HepG2 (cell line): ENCODE measurements around the gene FBXL12. TPM values are rescaled to one million over a fixed set of nuclear protein-coding genes. Genes with fewer than 3 reads are reported as not detected.

Source experiments
- CBFB ChIP-seq: sonication (generic); formaldehyde crosslinking; IDR thresholded peaks from 2 replicates; pipeline ENCODE4 v1.4.0; 2020; ENCODE audit warnings: missing genetic modification reagents
- CCDC6 ChIP-seq: sonication (generic); formaldehyde crosslinking; IDR thresholded peaks from 2 replicates; pipeline ENCODE4 v1.8.1; 2022; ENCODE audit warnings: mild to moderate bottlenecking, missing genetic modification reagents, moderate library complexity
- FOSL1 ChIP-seq: sonication (generic); formaldehyde crosslinking; IDR thresholded peaks from 2 replicates; pipeline ENCODE4 v1.9.0; 2021; ENCODE audit warnings: missing genetic modification reagents, borderline replicate concordance
- IRX3 ChIP-seq: sonication (generic); formaldehyde crosslinking; IDR thresholded peaks from 2 replicates; pipeline ENCODE4 v1.8.1; 2023; ENCODE audit warnings: mild to moderate bottlenecking, low read depth, missing genetic modification reagents, borderline replicate concordance
- MAF1 ChIP-seq: sonication (generic); formaldehyde crosslinking; IDR thresholded peaks from 2 replicates; pipeline ENCODE4 v1.5.0; 2020; ENCODE audit warnings: missing genetic modification reagents, borderline replicate concordance
- NFE2L2 ChIP-seq: fragments of 150-350 bp; IDR thresholded peaks from 2 replicates; pipeline ENCODE4 v1.6.1; 2014; ENCODE audit warnings: low read length
- PAX8 ChIP-seq: sonication (generic); formaldehyde crosslinking; IDR thresholded peaks from 2 replicates; pipeline ENCODE4 v1.8.0; 2022; ENCODE audit warnings: mild to moderate bottlenecking, missing genetic modification reagents, borderline replicate concordance
- PRPF4 ChIP-seq: fragments of 200-400 bp; formaldehyde crosslinking; IDR thresholded peaks from 2 replicates; pipeline ENCODE4 v1.6.1; 2016; ENCODE audit warnings: low read length, low read depth; ENCODE audit not compliant: poor library complexity, severe bottlenecking
- SIN3B ChIP-seq: fragments of 150-350 bp; IDR thresholded peaks from 2 replicates; pipeline ENCODE4 v1.6.1; 2014; ENCODE audit warnings: low read length
- SMARCE1 ChIP-seq: fragments of 450-650 bp; IDR thresholded peaks from 2 replicates; pipeline ENCODE4 v1.6.1; 2017; ENCODE audit warnings: borderline replicate concordance
- SMC3 ChIP-seq: IDR thresholded peaks from 2 replicates; pipeline ENCODE4 v1.6.1; 2011; ENCODE audit warnings: low read length, improper control_type of control experiment
- SNAPC4 ChIP-seq: sonication (generic); formaldehyde crosslinking; IDR thresholded peaks from 2 replicates; pipeline ENCODE4 v1.4.0; 2020; ENCODE audit warnings: mild to moderate bottlenecking, missing genetic modification reagents
- SPEN ChIP-seq: sonication (generic); formaldehyde crosslinking; IDR thresholded peaks from 2 replicates; pipeline ENCODE4 v1.5.1; 2020; ENCODE audit warnings: low read depth, mild to moderate bottlenecking, missing genetic modification reagents
- SSRP1 ChIP-seq: IDR thresholded peaks from 2 replicates; pipeline ENCODE4 v1.6.1; 2016; ENCODE audit warnings: control low read depth
- UBTF ChIP-seq: sonication (generic); formaldehyde crosslinking; IDR thresholded peaks from 2 replicates; pipeline ENCODE4 v1.4.0; 2020; ENCODE audit warnings: mild to moderate bottlenecking, missing genetic modification reagents
- ZBTB2 ChIP-seq: sonication (generic); formaldehyde crosslinking; IDR thresholded peaks from 2 replicates; pipeline ENCODE4 v1.8.0; 2022; ENCODE audit warnings: low read depth, missing genetic modification reagents
- ZBTB21 ChIP-seq: sonication (generic); formaldehyde crosslinking; IDR thresholded peaks from 2 replicates; pipeline ENCODE4 v1.4.0; 2020; ENCODE audit warnings: missing genetic modification reagents
- ZNF430 ChIP-seq: sonication (generic); formaldehyde crosslinking; IDR thresholded peaks from 2 replicates; pipeline ENCODE4 v1.9.0; 2021; ENCODE audit warnings: mild to moderate bottlenecking, missing genetic modification reagents
- ZNF510 ChIP-seq: sonication (generic); formaldehyde crosslinking; IDR thresholded peaks from 2 replicates; pipeline ENCODE4 v1.4.0; 2020; ENCODE audit warnings: low read depth, mild to moderate bottlenecking, missing genetic modification reagents
- ZNF616 ChIP-seq: sonication (generic); formaldehyde crosslinking; IDR thresholded peaks from 2 replicates; pipeline ENCODE4 v1.5.0; 2020; ENCODE audit warnings: low read depth, mild to moderate bottlenecking, missing genetic modification reagents
- ZNF788 ChIP-seq: sonication (generic); formaldehyde crosslinking; IDR thresholded peaks from 2 replicates; pipeline ENCODE4 v1.5.0; 2020; ENCODE audit warnings: mild to moderate bottlenecking, missing genetic modification reagents, borderline replicate concordance
- polyA plus RNA-seq, 8 experiments: library from polyadenylated mRNA; depleted of rRNA in 3 of 8; stranded (reverse) in 7 of 8; unstranded in 1 of 8; fragments of >200 nt; fragmentation: Illumina TruSeq in 4 of 8; extraction: Trizol in 4 of 8; gene quantifications; 2 replicates each; pipeline versions ENCODE4 v1.2.1 to v1.2.3, GENCODE V29; 2011 to 2016; ENCODE audit warnings: low read depth in 4 of 8, missing spikeins in 1 of 8, mixed read lengths in 1 of 8; ENCODE audit not compliant: insufficient read depth in 1 of 8
- total RNA-seq, 5 experiments: library from RNA; depleted of rRNA; stranded (reverse); fragments of >200 nt; fragmentation: Illumina TruSeq; extraction: Trizol; gene quantifications; 2 replicates each; pipeline ENCODE4 v1.2.3, GENCODE V29; 2016; ENCODE audit warnings: low read depth in 1 of 5

Gene FBXL12
- total and polyA plus RNA-seq, 2 of the 13 experiments (the other 11 are each of a cell fraction or from before 2014, with no cell fraction given), result 20.4 to 23.1 TPM

GRCh38 chr19:9827289-9828238 lies 8.7 kb upstream of the FBXL12 start, which contains the start of gene UBL5 (continued):
- no peak for TF ChIP-seq SNAPC4
- TF ChIP-seq CBFB (CRISPR knock-in tag), result peak; percentile 67; the same call in 1 of the 2 replicates
- no peak for TF ChIP-seq NFE2L2
- TF ChIP-seq PRPF4, result no peak
- TF ChIP-seq UBTF (CRISPR knock-in tag), result no peak; the same call in 1 of the 2 replicates
- no peak for TF ChIP-seq PAX8 (CRISPR knock-in tag)
- TF ChIP-seq SMARCE1, result no peak
- no peak for TF ChIP-seq SMC3
- TF ChIP-seq SSRP1 (CRISPR knock-in tag), result no peak
- peak; percentile 36; the same call in 1 of the 2 replicates for TF ChIP-seq ZBTB21 (CRISPR knock-in tag)
- no peak for TF ChIP-seq FOSL1 (CRISPR knock-in tag)
- TF ChIP-seq IRX3 (CRISPR knock-in tag), result no peak
- TF ChIP-seq ZNF430 (CRISPR knock-in tag), result no peak; the same call in 1 of the 2 replicates
- peak; percentile 40; the same call in 1 of the 2 replicates for TF ChIP-seq ZBTB2
- no peak for TF ChIP-seq CCDC6
- 0 out of 2 replicates have a peak, but pooled peaks have one; percentile 35 for TF ChIP-seq ZNF510
- TF ChIP-seq ZNF788, result peak; percentile 66; the same call in 1 of the 2 replicates
- TF ChIP-seq SIN3B, result peak; percentile 64; the same call in 1 of the 2 replicates
- TF ChIP-seq ZNF616, result 0 out of 2 replicates have a peak, but pooled peaks have one; percentile 29
- TF ChIP-seq MAF1 (CRISPR knock-in tag), result 0 out of 2 replicates have a peak, but pooled peaks have one; percentile 27
- TF ChIP-seq SPEN (CRISPR knock-in tag), result peak; percentile 89
